ENCODE measurements around the gene GLIS1.

GLIS1 gene

GRCh38 chr1:53486395-53487026 lies 252.5 kb downstream of the GLIS1 start:
- Histone ChIP-seq H3K27me3 (ENCODE audit: control insufficient read depth, insufficient read depth, low read length) (no peaks in the 10 kb centered on the region), H3K9me3 (ENCODE audit: control insufficient read depth, low read depth, low read length) (no peaks in the 10 kb centered on the region), H3K9ac (ENCODE audit: low read length) (no peak overlapping the region), H3K36me3 (ENCODE audit: control insufficient read depth, low read depth, low read length) (no peaks in the 10 kb centered on the region), H3K4me3 (ENCODE audit: low read length) (no peak overlapping the region), H3K27ac (ENCODE audit: low read length) (no peak overlapping the region), H3K4me1 (ENCODE audit: control insufficient read depth, low read depth, low read length) (no peaks in the 10 kb centered on the region)

GRCh38 chr1:53485478-53486394 lies 253.2 kb downstream of the GLIS1 start:
- Histone ChIP-seq H3K9ac (ENCODE audit: low read length) (no peak overlapping the region), H3K27me3 (ENCODE audit: control insufficient read depth, insufficient read depth, low read length) (no peaks in the 10 kb centered on the region), H3K36me3 (ENCODE audit: control insufficient read depth, low read depth, low read length) (no peaks in the 10 kb centered on the region)

GRCh38 chr1:53484705-53485477 lies 254.1 kb downstream of the GLIS1 start:
- H3K4me3 ChIP-seq (ENCODE audit: low read length) = no peak overlapping the region
- no peak overlapping the region for H3K9ac ChIP-seq (ENCODE audit: low read length)
- no peaks in the 10 kb centered on the region for H3K36me3 ChIP-seq (ENCODE audit: control insufficient read depth, low read depth, low read length)
- no peaks in the 10 kb centered on the region for H3K27me3 ChIP-seq (ENCODE audit: control insufficient read depth, insufficient read depth, low read length)
- no peak overlapping the region for H3K27ac ChIP-seq (ENCODE audit: low read length)
- H3K9me3 ChIP-seq (ENCODE audit: control insufficient read depth, low read depth, low read length) = no peaks in the 10 kb centered on the region
- H3K4me1 ChIP-seq (ENCODE audit: control insufficient read depth, low read depth, low read length) = no peaks in the 10 kb centered on the region

More at GRCh38 chr1:53485478-53486394, 253.2 kb downstream of the GLIS1 start:
- no peaks in the 10 kb centered on the region for H3K9me3 ChIP-seq (ENCODE audit: control insufficient read depth, low read depth, low read length)
- H3K4me3 ChIP-seq (ENCODE audit: low read length) = no peak overlapping the region
- no peaks in the 10 kb centered on the region for H3K4me1 ChIP-seq (ENCODE audit: control insufficient read depth, low read depth, low read length)
- H3K27ac ChIP-seq (ENCODE audit: low read length) = no peak overlapping the region

- Histone ChIP-seq H3K9ac (ENCODE audit: low read length) (no peak overlapping the region), H3K4me1 (ENCODE audit: control insufficient read depth, low read depth, low read length) (no peaks in the 10 kb centered on the region), H3K4me3 (ENCODE audit: low read length) (no peak overlapping the region), H3K9me3 (ENCODE audit: control insufficient read depth, low read depth, low read length) (no peaks in the 10 kb centered on the region), H3K27me3 (ENCODE audit: control insufficient read depth, insufficient read depth, low read length) (no peaks in the 10 kb centered on the region), H3K27ac (ENCODE audit: low read length) (no peak overlapping the region), H3K36me3 (ENCODE audit: control insufficient read depth, low read depth, low read length) (no peaks in the 10 kb centered on the region)
These were observed 255.3 kb downstream of the GLIS1 start for GRCh38 chr1:53483656-53484055.

- Histone ChIP-seq H3K36me3 (ENCODE audit: control insufficient read depth, low read depth, low read length) (no peaks in the 10 kb centered on the region), H3K27me3 (ENCODE audit: control insufficient read depth, insufficient read depth, low read length) (no peaks in the 10 kb centered on the region), H3K4me3 (ENCODE audit: low read length) (no peak overlapping the region)
These were observed 255.8 kb downstream of the GLIS1 start for GRCh38 chr1:53483170-53483569.

GRCh38 chr1:53482441-53483153 lies 256.4 kb downstream of the GLIS1 start:
- H3K9me3 ChIP-seq (ENCODE audit: control insufficient read depth, low read depth, low read length) = no peaks in the 10 kb centered on the region
- no peaks in the 10 kb centered on the region for H3K27me3 ChIP-seq (ENCODE audit: control insufficient read depth, insufficient read depth, low read length)
- H3K4me1 ChIP-seq (ENCODE audit: control insufficient read depth, low read depth, low read length) = no peaks in the 10 kb centered on the region
- no peak overlapping the region for H3K4me3 ChIP-seq (ENCODE audit: low read length)
- H3K9ac ChIP-seq (ENCODE audit: low read length) = no peak overlapping the region
- H3K27ac ChIP-seq (ENCODE audit: low read length) = no peak overlapping the region
- H3K36me3 ChIP-seq (ENCODE audit: control insufficient read depth, low read depth, low read length) = no peaks in the 10 kb centered on the region

More at GRCh38 chr1:53483170-53483569, 255.8 kb downstream of the GLIS1 start:
- no peak overlapping the region for H3K27ac ChIP-seq (ENCODE audit: low read length)
- H3K9ac ChIP-seq (ENCODE audit: low read length) = no peak overlapping the region
- H3K9me3 ChIP-seq (ENCODE audit: control insufficient read depth, low read depth, low read length) = no peaks in the 10 kb centered on the region
- no peaks in the 10 kb centered on the region for H3K4me1 ChIP-seq (ENCODE audit: control insufficient read depth, low read depth, low read length)

GRCh38 chr1:53481456-53481855 lies 257.5 kb downstream of the GLIS1 start:
- H3K27me3 ChIP-seq (ENCODE audit: control insufficient read depth, insufficient read depth, low read length) = no peaks in the 10 kb centered on the region
- H3K4me3 ChIP-seq (ENCODE audit: low read length) = no peak overlapping the region
- no peak overlapping the region for H3K27ac ChIP-seq (ENCODE audit: low read length)
- H3K36me3 ChIP-seq (ENCODE audit: control insufficient read depth, low read depth, low read length) = no peaks in the 10 kb centered on the region
- no peak overlapping the region for H3K9ac ChIP-seq (ENCODE audit: low read length)
- H3K4me1 ChIP-seq (ENCODE audit: control insufficient read depth, low read depth, low read length) = no peaks in the 10 kb centered on the region
- no peaks in the 10 kb centered on the region for H3K9me3 ChIP-seq (ENCODE audit: control insufficient read depth, low read depth, low read length)

- no peaks in the 10 kb centered on the region for H3K27me3 ChIP-seq (ENCODE audit: control insufficient read depth, insufficient read depth, low read length)
These were observed 258.3 kb downstream of the GLIS1 start for GRCh38 chr1:53480678-53481077.

GRCh38 chr1:53478502-53478818 lies 260.5 kb downstream of the GLIS1 start:
- H3K4me1 ChIP-seq (ENCODE audit: control insufficient read depth, low read depth, low read length) = no peaks in the 10 kb centered on the region
- no peak overlapping the region for H3K27ac ChIP-seq (ENCODE audit: low read length)
- H3K36me3 ChIP-seq (ENCODE audit: control insufficient read depth, low read depth, low read length) = no peaks in the 10 kb centered on the region
- no peaks in the 10 kb centered on the region for H3K9me3 ChIP-seq (ENCODE audit: control insufficient read depth, low read depth, low read length)
- H3K9ac ChIP-seq (ENCODE audit: low read length) = no peak overlapping the region
- no peaks in the 10 kb centered on the region for H3K27me3 ChIP-seq (ENCODE audit: control insufficient read depth, insufficient read depth, low read length)
- no peak overlapping the region for H3K4me3 ChIP-seq (ENCODE audit: low read length)

More at GRCh38 chr1:53480678-53481077, 258.3 kb downstream of the GLIS1 start:
- Histone ChIP-seq H3K9ac (ENCODE audit: low read length) (no peak overlapping the region), H3K4me1 (ENCODE audit: control insufficient read depth, low read depth, low read length) (no peaks in the 10 kb centered on the region), H3K27ac (ENCODE audit: low read length) (no peak overlapping the region), H3K9me3 (ENCODE audit: control insufficient read depth, low read depth, low read length) (no peaks in the 10 kb centered on the region), H3K4me3 (ENCODE audit: low read length) (no peak overlapping the region), H3K36me3 (ENCODE audit: control insufficient read depth, low read depth, low read length) (no peaks in the 10 kb centered on the region)

- no peak overlapping the region for H3K9ac ChIP-seq (ENCODE audit: low read length)
- no peaks in the 10 kb centered on the region for H3K27me3 ChIP-seq (ENCODE audit: control insufficient read depth, insufficient read depth, low read length)
- H3K27ac ChIP-seq (ENCODE audit: low read length) = no peak overlapping the region
- no peaks in the 10 kb centered on the region for H3K36me3 ChIP-seq (ENCODE audit: control insufficient read depth, low read depth, low read length)
- H3K4me3 ChIP-seq (ENCODE audit: low read length) = no peak overlapping the region
- no peaks in the 10 kb centered on the region for H3K9me3 ChIP-seq (ENCODE audit: control insufficient read depth, low read depth, low read length)
- no peaks in the 10 kb centered on the region for H3K4me1 ChIP-seq (ENCODE audit: control insufficient read depth, low read depth, low read length)
These were observed 261.1 kb downstream of the GLIS1 start for GRCh38 chr1:53477651-53478501.

Data from iPS-18a (cell line).